ENCODE results near the gene CCDC187. TPM values are rescaled to one million over a fixed set of nuclear protein-coding genes. Genes with fewer than 3 reads are reported as not detected.
"Not testable (repeated sequence)": the region's sequence is repeated elsewhere in the genome, so short reads cannot be mapped to it uniquely, and the experiment has no call there.

CCDC187 gene
- total RNA-seq, 1 experiment from 2014 or later: 2.7 TPM

- Histone ChIP-seq H3K27me3 (ENCODE audit: insufficient read depth, low read depth) (no peaks in the 10 kb centered on the region), H3K4me1 (replicated peaks; ENCODE audit: insufficient read depth) (no peaks in the 10 kb centered on the region), H3F3A (ENCODE audit: insufficient read depth, low read depth) (no peaks in the 10 kb centered on the region), H3K36me3 (ENCODE audit: low read depth) (no peaks in the 10 kb centered on the region), H2AFZ (no peak overlapping the region), H3K9me2 (ENCODE audit: insufficient read depth) (no peaks in the 10 kb centered on the region), H3K79me2 (ENCODE audit: low read depth) (peaks cover 57% of the 10 kb centered on the region), H3K9me3 (ENCODE audit: insufficient read depth, low read depth) (no peaks in the 10 kb centered on the region), H3K27ac (no peak overlapping the region), H4K20me1 (ENCODE audit: insufficient read depth) (peaks cover 79% of the 10 kb centered on the region), H3K4me2 (no peak overlapping the region), H3K4me3 (no peak overlapping the region)
- TF ChIP-seq EZH2 (IDR thresholded peaks at IDR 0.05; ENCODE audit: low read depth) (no peak), CTCF (conservative IDR thresholded peaks at IDR 0.05) (no peak)
- POLR2A ChIA-PET (ENCODE audit: unreplicated experiment): no interaction called here
- DNase-seq: no peak
- CTCF ChIA-PET: no interaction called here
- intact Hi-C loops (cut with micrococcal nuclease; ENCODE audit: unreplicated experiment): no loop called here
- no TSS peak for BruUV-seq (replicated peaks)
These were observed 66.2 kb downstream of the CCDC187 start for GRCh38 chr9:136237486-136238341.

DNA sequence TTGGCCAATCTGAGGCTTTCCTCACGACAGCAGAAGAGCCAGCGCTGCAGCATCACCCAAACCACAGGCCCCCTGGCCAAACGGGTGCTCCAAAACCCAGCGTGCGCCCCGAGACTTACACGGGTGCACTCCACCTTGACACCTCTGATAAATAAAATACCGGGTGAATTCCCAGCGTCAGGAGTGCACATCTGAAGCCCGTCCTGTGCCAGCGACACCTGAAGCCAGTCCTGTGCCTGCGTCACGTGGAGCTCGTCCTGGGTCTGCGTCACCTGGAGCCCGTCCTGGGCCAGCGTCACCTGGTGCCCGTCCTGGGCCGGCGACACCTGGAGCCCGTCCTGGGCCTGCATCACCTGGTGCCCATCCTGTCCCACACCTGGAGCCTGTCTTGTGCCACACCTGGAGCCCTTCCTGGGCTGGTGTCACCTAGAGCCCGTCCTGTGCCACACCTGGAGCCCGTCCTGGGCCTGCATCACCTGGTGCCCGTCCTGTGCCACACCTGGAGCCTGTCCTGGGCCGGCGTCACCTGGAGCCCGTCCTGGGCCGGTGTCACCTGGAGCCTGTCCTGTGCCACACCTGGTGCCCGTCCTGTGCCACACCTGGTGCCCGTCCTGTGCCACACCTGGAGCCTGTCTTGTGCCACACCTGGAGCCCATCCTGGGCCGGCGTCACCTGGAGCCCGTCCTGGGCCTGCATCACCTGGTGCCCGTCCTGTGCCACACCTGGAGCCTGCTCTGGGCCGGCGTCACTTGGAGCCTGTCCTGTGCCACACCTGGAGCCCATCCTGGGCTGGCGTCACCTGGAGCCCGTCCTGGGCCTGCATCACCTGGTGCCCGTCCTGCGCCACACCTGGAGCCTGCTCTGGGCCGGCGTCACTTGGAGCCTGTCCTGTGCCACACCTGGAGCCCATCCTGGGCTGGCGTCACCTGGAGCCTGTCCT, 67.2 kb downstream of the CCDC187 start:
- intact Hi-C loops (cut with micrococcal nuclease; ENCODE audit: unreplicated experiment); H3K4me3 ChIP-seq; H2AFZ ChIP-seq; H3K27ac ChIP-seq; H3K4me1 ChIP-seq (replicated peaks; ENCODE audit: insufficient read depth); H3F3A ChIP-seq (ENCODE audit: insufficient read depth, low read depth); H3K4me2 ChIP-seq; BruUV-seq (replicated peaks); CTCF ChIA-PET; POLR2A ChIA-PET (ENCODE audit: unreplicated experiment); H3K9me3 ChIP-seq (ENCODE audit: insufficient read depth, low read depth); DNase-seq; H3K27me3 ChIP-seq (ENCODE audit: insufficient read depth, low read depth); H3K36me3 ChIP-seq (ENCODE audit: low read depth); H3K9me2 ChIP-seq (ENCODE audit: insufficient read depth): not testable (repeated sequence)
- H3K79me2 ChIP-seq (ENCODE audit: low read depth): peaks cover 56% of the 10 kb centered on the region
- H4K20me1 ChIP-seq (ENCODE audit: insufficient read depth): peaks cover 69% of the 10 kb centered on the region

- Histone ChIP-seq H3K27me3 (ENCODE audit: insufficient read depth, low read depth) (no peaks in the 10 kb centered on the region), H3K4me1 (replicated peaks; ENCODE audit: insufficient read depth) (no peaks in the 10 kb centered on the region), H3K9me2 (ENCODE audit: insufficient read depth) (no peaks in the 10 kb centered on the region), H3K79me2 (ENCODE audit: low read depth) (peaks cover 50% of the 10 kb centered on the region), H3K27ac (no peak overlapping the region), H3K4me2 (no peak overlapping the region), H4K20me1 (ENCODE audit: insufficient read depth) (peaks cover 61% of the 10 kb centered on the region), H3K4me3 (no peak overlapping the region), H3K9me3 (ENCODE audit: insufficient read depth, low read depth) (no peaks in the 10 kb centered on the region), H2AFZ (no peak overlapping the region), H3F3A (ENCODE audit: insufficient read depth, low read depth) (no peaks in the 10 kb centered on the region), H3K36me3 (ENCODE audit: low read depth) (peaks cover 5% of the 10 kb centered on the region; the same call in 1 of the 2 replicates)
- intact Hi-C loops (cut with micrococcal nuclease; ENCODE audit: unreplicated experiment): no loop called here
- no TSS peak for BruUV-seq (replicated peaks)
- ChIA-PET POLR2A (ENCODE audit: unreplicated experiment) (no interaction called here), CTCF (no interaction called here)
- no peak for TF ChIP-seq EZH2 (IDR thresholded peaks at IDR 0.05; ENCODE audit: low read depth)
- no peak for TF ChIP-seq CTCF (conservative IDR thresholded peaks at IDR 0.05)
- no peak for DNase-seq
These were observed 68.0 kb downstream of the CCDC187 start for GRCh38 chr9:136235709-136236455.
